GM18861 (cell line): ENCODE results near the gene ARHGEF33.

Experiments used
- ATAC-seq: cut with Tn5 transposase; IDR thresholded peaks from one replicate; pipeline ENCODE4 v1.9.1; 2021; ENCODE audit not compliant: unreplicated experiment

The ARHGEF33 gene

GRCh38 chr2:38889575-38889974, at the start of gene ARHGEF33:
TSS of gene ARHGEF33 (plus strand) at chr2:38889875. CDS start at chr2:38919448, 29,573 bp downstream.
- ATAC-seq, result no peak

GRCh38 chr2:38850045-38850444, 39.6 kb upstream of the ARHGEF33 start:
- ATAC-seq, result peak; percentile 85

GRCh38 chr2:38856165-38856564, 33.5 kb upstream of the ARHGEF33 start:
- ATAC-seq, result no peak

- ATAC-seq, result no peak
Observed at GRCh38 chr2:38862476-38862875, 27.2 kb upstream of the ARHGEF33 start.

GRCh38 chr2:38863061-38863695, 26.5 kb upstream of the ARHGEF33 start:
- ATAC-seq, result no peak

- ATAC-seq, result no peak
Observed at GRCh38 chr2:38866773-38867443, 22.8 kb upstream of the ARHGEF33 start.

GRCh38 chr2:38871432-38871831, 18.2 kb upstream of the ARHGEF33 start:
- no peak for ATAC-seq

- ATAC-seq, result no peak
Observed at GRCh38 chr2:38873763-38874162, 15.9 kb upstream of the ARHGEF33 start.

- ATAC-seq, result no peak
Observed at GRCh38 chr2:38875227-38875575, 14.5 kb upstream of the ARHGEF33 start.

GRCh38 chr2:38875576-38876367, 13.9 kb upstream of the ARHGEF33 start, which contains the start of the genes DHX57 and MORN2:
TSS of gene DHX57 (minus strand) at chr2:38875934. CDS start at chr2:38868405, 7,529 bp downstream.
TSS of gene MORN2 (plus strand) at chr2:38875976.
- peak; percentile 96 for ATAC-seq

- ATAC-seq, result no peak
Observed at GRCh38 chr2:38876407-38876806, 13.3 kb upstream of the ARHGEF33 start.

- no peak for ATAC-seq
Observed at GRCh38 chr2:38886063-38886462, 3.6 kb upstream of the ARHGEF33 start.

- no peak for ATAC-seq
Observed at GRCh38 chr2:38887347-38887746, 2.3 kb upstream of the ARHGEF33 start.

GRCh38 chr2:38887902-38888554, 1.6 kb upstream of the ARHGEF33 start:
- no peak for ATAC-seq

- ATAC-seq, result no peak
Observed at GRCh38 chr2:38889045-38889444, 630 bp upstream of the ARHGEF33 start.

- ATAC-seq, result no peak
Observed at GRCh38 chr2:38892819-38893218, 3.1 kb downstream of the ARHGEF33 start.

- ATAC-seq, result no peak
Observed at GRCh38 chr2:38898256-38898655, 8.6 kb downstream of the ARHGEF33 start.

GRCh38 chr2:38900726-38901125, 11.1 kb downstream of the ARHGEF33 start:
- ATAC-seq, result no peak

- no peak for ATAC-seq
Observed at GRCh38 chr2:38905251-38905650, 15.6 kb downstream of the ARHGEF33 start.

GRCh38 chr2:38907242-38907641, 17.6 kb downstream of the ARHGEF33 start:
- no peak for ATAC-seq
